H9 (cell line): Measurements from ENCODE around the gene MGAT4C. TPM values are rescaled to one million over a fixed set of nuclear protein-coding genes. Genes with fewer than 3 reads are reported as not detected.

Experiments used
- DNase-seq: peaks from one replicate; pipeline ENCODE4 v3.0.0-alpha.2; 2017
- H2AFZ ChIP-seq: one replicate; pipeline ENCODE4 v1.6.1; 2013; ENCODE audit warnings: mild to moderate bottlenecking, low read length, control low read depth, moderate library complexity
- H2AK5ac ChIP-seq: 2 replicates; pipeline ENCODE4 v1.6.1; 2013; ENCODE audit warnings: low read length, control low read depth, mixed read lengths; ENCODE audit not compliant: insufficient read length
- H2BK120ac ChIP-seq: one replicate; pipeline ENCODE4 v1.6.1; 2013; ENCODE audit warnings: low read depth, mild to moderate bottlenecking, low read length, control low read depth, inconsistent platforms; ENCODE audit not compliant: poor library complexity, severe bottlenecking
- H2BK12ac ChIP-seq: 2 replicates; pipeline ENCODE4 v1.6.1; 2013; ENCODE audit warnings: low read length, control low read depth, mixed read lengths, low read depth; ENCODE audit not compliant: insufficient read length
- H2BK15ac ChIP-seq: 2 replicates; pipeline ENCODE4 v1.6.1; 2013; ENCODE audit warnings: low read depth, low read length, control low read depth
- H2BK20ac ChIP-seq: one replicate; pipeline ENCODE4 v1.6.1; 2013; ENCODE audit warnings: low read depth, mild to moderate bottlenecking, low read length, control low read depth, inconsistent platforms; ENCODE audit not compliant: poor library complexity, severe bottlenecking
- H2BK5ac ChIP-seq: 2 replicates; pipeline ENCODE4 v1.6.1; 2013; ENCODE audit warnings: low read length, control low read depth, mixed read lengths; ENCODE audit not compliant: insufficient read length
- H3K14ac ChIP-seq: 2 replicates; pipeline ENCODE4 v1.6.1; 2013; ENCODE audit warnings: low read length, control low read depth; ENCODE audit not compliant: insufficient read depth
- H3K18ac ChIP-seq: 2 replicates; pipeline ENCODE4 v1.6.1; 2013; ENCODE audit warnings: low read depth, mild to moderate bottlenecking, mixed read lengths, low read length, control low read depth; ENCODE audit not compliant: insufficient read length
- H3K23ac ChIP-seq: 2 replicates; pipeline ENCODE4 v1.6.1; 2013; ENCODE audit warnings: low read length, control low read depth, mixed read lengths, low read depth; ENCODE audit not compliant: insufficient read length
- H3K23me2 ChIP-seq: 2 replicates; pipeline ENCODE4 v1.6.1; 2013; ENCODE audit warnings: low read depth, mild to moderate bottlenecking, mixed read lengths, low read length, control low read depth; ENCODE audit not compliant: insufficient read length, poor library complexity, severe bottlenecking
- H3K27ac ChIP-seq: 2 replicates; pipeline ENCODE4 v1.5.1; 2013; ENCODE audit warnings: low read length, control low read depth, mixed read lengths, low read depth; ENCODE audit not compliant: insufficient read length
- H3K27me3 ChIP-seq: 2 replicates; pipeline ENCODE4 v1.6.1; 2013; ENCODE audit warnings: low read length, control low read depth, inconsistent platforms; ENCODE audit not compliant: insufficient read depth
- H3K4ac ChIP-seq: 2 replicates; pipeline ENCODE4 v1.6.1; 2013; ENCODE audit warnings: low read depth, mild to moderate bottlenecking, control low read depth, inconsistent platforms, low read length, moderate library complexity
- H3K4me1 ChIP-seq: 2 replicates; pipeline ENCODE4 v1.6.1; 2013; ENCODE audit warnings: low read length, control low read depth, inconsistent platforms; ENCODE audit not compliant: insufficient read depth
- H3K4me2 ChIP-seq: 2 replicates; pipeline ENCODE4 v1.6.1; 2013; ENCODE audit warnings: low read length, control low read depth, mixed read lengths; ENCODE audit not compliant: insufficient read length, insufficient read depth
- H3K56ac ChIP-seq: 2 replicates; pipeline ENCODE4 v1.6.1; 2013; ENCODE audit warnings: low read depth, mild to moderate bottlenecking, mixed read lengths, low read length, control low read depth; ENCODE audit not compliant: insufficient read length
- H3K79me1 ChIP-seq: 2 replicates; pipeline ENCODE4 v1.6.1; 2013; ENCODE audit warnings: low read depth, mild to moderate bottlenecking, moderate library complexity, low read length, control low read depth, inconsistent platforms; ENCODE audit not compliant: insufficient read depth, poor library complexity, severe bottlenecking
- H3K79me2 ChIP-seq: 2 replicates; pipeline ENCODE4 v1.6.1; 2013; ENCODE audit warnings: low read length, control low read depth, inconsistent platforms; ENCODE audit not compliant: insufficient read depth
- H3K9ac ChIP-seq: 2 replicates; pipeline ENCODE4 v1.6.1; 2013; ENCODE audit warnings: low read length, control low read depth, mixed read lengths; ENCODE audit not compliant: insufficient read length; ENCODE audit errors: extremely low read depth
- H3K9me3 ChIP-seq: one replicate; pipeline ENCODE4 v1.6.1; 2013; ENCODE audit warnings: low read depth, low read length, inconsistent platforms; ENCODE audit not compliant: control insufficient read depth
- H3T11ph ChIP-seq: one replicate; pipeline ENCODE4 v1.6.1; 2013; ENCODE audit warnings: mild to moderate bottlenecking, low read length, control low read depth, inconsistent platforms
- H4K20me1 ChIP-seq: one replicate; pipeline ENCODE4 v1.6.1; 2013; ENCODE audit not compliant: control insufficient read depth, insufficient read length, insufficient read depth
- H4K5ac ChIP-seq: 2 replicates; pipeline ENCODE4 v1.6.1; 2013; ENCODE audit warnings: low read depth, mild to moderate bottlenecking, mixed read lengths, low read length, control low read depth; ENCODE audit not compliant: insufficient read length
- H4K8ac ChIP-seq: replicated peaks from 2 replicates; pipeline ENCODE4 v1.6.1; 2013; ENCODE audit warnings: low read length, control low read depth, mixed read lengths, low read depth; ENCODE audit not compliant: insufficient read length
- H4K91ac ChIP-seq: 2 replicates; pipeline ENCODE4 v1.6.1; 2013; ENCODE audit warnings: low read depth, mild to moderate bottlenecking, moderate library complexity, mixed read lengths, low read length, control low read depth; ENCODE audit not compliant: insufficient read length
- H3K27ac Mint-ChIP-seq, 3 experiments: 2 replicates in 2 of 3; 3 replicates in 1 of 3; pipeline ENCODE4 v1.8.0; 2020 to 2021; ENCODE audit warnings: mixed read lengths in 3 of 3, mild to moderate bottlenecking in 1 of 3, moderate library complexity in 1 of 3
- H3K27me3 Mint-ChIP-seq: 2 replicates; pipeline ENCODE4 v1.8.0; 2021; ENCODE audit warnings: low read depth, mild to moderate bottlenecking, moderate library complexity, mixed read lengths
- H3K36me3 Mint-ChIP-seq, 3 experiments: 2 replicates in 2 of 3; 3 replicates in 1 of 3; pipeline ENCODE4 v1.8.0; 2020 to 2021; ENCODE audit warnings: low read depth in 3 of 3, mixed read lengths in 3 of 3; ENCODE audit not compliant: insufficient read depth in 1 of 3
- H3K4me1 Mint-ChIP-seq, 2 experiments: 2 replicates each; pipeline ENCODE4 v1.8.0; 2020; ENCODE audit warnings: mixed read lengths in 2 of 2
- H3K4me3 Mint-ChIP-seq, 2 experiments: 2 replicates in 1 of 2; 3 replicates in 1 of 2; pipeline ENCODE4 v1.8.0; 2020 to 2021; ENCODE audit warnings: mild to moderate bottlenecking in 2 of 2, mixed read lengths in 2 of 2, moderate library complexity in 1 of 2
- H3K9me3 Mint-ChIP-seq, 2 experiments: 2 replicates in 1 of 2; 3 replicates in 1 of 2; pipeline ENCODE4 v1.8.0; 2020; ENCODE audit warnings: mild to moderate bottlenecking in 2 of 2, mixed read lengths in 2 of 2, moderate library complexity in 1 of 2
- CTCF ChIP-seq: fragments of 200-600 bp; sonication (generic); conservative IDR thresholded peaks from 3 replicates; pipeline ENCODE4 v1.8.0; 2021; ENCODE audit warnings: antibody characterized with exemption, mild to moderate bottlenecking
- WGBS: extraction: QIAGEN DNeasy Blood & Tissue Kit; methylation state at CpG from one replicate; pipeline ENCODE4 v1.1.7; 2013; ENCODE audit warnings: missing lambda C conversion rate, low lambda C conversion rate, mixed read lengths; ENCODE audit not compliant: insufficient read length; ENCODE audit errors: extremely low coverage; 5-methylcytosine and 5-hydroxymethylcytosine counted together
- total RNA-seq: library from RNA; stranded (reverse); gene quantifications from 2 replicates; pipeline ENCODE4 v1.2.1, GENCODE V29; 2021

MGAT4C gene
- total RNA-seq, 1 experiment from 2014 or later, result 1.3 TPM

GRCh38 chr12:86265329-86265695, 9.1 kb upstream of the MGAT4C start:
- no peak overlapping the region for H4K91ac ChIP-seq
- no peaks in the 10 kb centered on the region for H4K20me1 ChIP-seq
- Mint-ChIP-seq H3K4me3 (peak overlapping the region; percentile 42 to 66), H3K27ac (peak overlapping the region in 2 of 3 experiments; percentile 57 to 77; a peak in 2 of 7 replicates), H3K9me3 (no peaks in the 10 kb centered on the region), H3K27me3 (no peaks in the 10 kb centered on the region), H3K4me1 (peaks cover 4 to 16% of the 10 kb centered on the region in 2 experiments), H3K36me3 (peaks cover 0 to 7% (median 2%) of the 10 kb centered on the region in 3 experiments; a peak in 2 of 7 replicates)
- TF ChIP-seq CTCF, result no peak
- no peak overlapping the region for H4K5ac ChIP-seq
- H2AK5ac ChIP-seq, result no peak overlapping the region
- no peak for DNase-seq
- H3K27ac ChIP-seq, result no peak overlapping the region
- no peak overlapping the region for H2BK120ac ChIP-seq
- H3K4me1 ChIP-seq, result no peaks in the 10 kb centered on the region; the same call in 1 of the 2 replicates
- no peak overlapping the region for H2BK12ac ChIP-seq
- H2AFZ ChIP-seq, result no peak overlapping the region
- H3K9me3 ChIP-seq, result no peaks in the 10 kb centered on the region
- H3K14ac ChIP-seq, result no peak overlapping the region
- no peak overlapping the region for H2BK5ac ChIP-seq
- no peak overlapping the region for H2BK15ac ChIP-seq
- no peaks in the 10 kb centered on the region for H3K79me1 ChIP-seq
- no peak overlapping the region for H3K56ac ChIP-seq
- no peak overlapping the region for H3K9ac ChIP-seq
- no peak overlapping the region for H3K4me2 ChIP-seq
- no peak overlapping the region for H3K4ac ChIP-seq
- no peak overlapping the region for H3K23ac ChIP-seq
- no peak overlapping the region for H3T11ph ChIP-seq
- no peak overlapping the region for H2BK20ac ChIP-seq
- no peak overlapping the region for H4K8ac ChIP-seq
- WGBS, result no CpG with 5 or more reads among the region's 5 CpGs
- no peaks in the 10 kb centered on the region for H3K79me2 ChIP-seq
- no peak overlapping the region for H3K18ac ChIP-seq
- no peaks in the 10 kb centered on the region for H3K27me3 ChIP-seq
- H3K23me2 ChIP-seq, result no peaks in the 10 kb centered on the region
